ENCODE results near the gene HOXB9.

HOXB9 gene

DNA sequence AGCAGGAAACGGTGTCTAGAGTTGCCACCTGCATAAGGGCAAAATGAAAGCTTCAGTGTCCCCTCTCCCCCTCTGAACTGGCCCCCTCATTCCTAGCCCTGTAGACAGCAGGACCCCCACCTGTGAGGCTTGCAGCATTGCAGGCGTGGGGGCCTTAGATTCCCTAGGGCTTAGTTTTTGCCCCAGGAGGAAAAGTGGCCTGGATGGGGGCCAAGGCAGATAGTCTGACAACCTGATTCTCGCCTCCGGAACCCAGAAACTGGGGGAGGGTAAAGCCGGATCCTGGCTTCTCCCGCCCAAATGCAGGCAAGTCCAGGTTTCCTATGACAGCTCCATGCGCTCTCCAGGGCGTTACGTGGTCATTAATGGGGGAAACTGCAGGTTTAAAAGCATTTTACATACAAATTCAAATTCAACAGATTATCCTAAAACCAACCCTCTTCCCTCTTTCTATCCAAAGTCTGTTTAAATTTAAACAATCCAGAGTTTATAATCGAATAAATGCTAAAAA is 20.7 kb downstream of the HOXB9 start:
- H3K4me3 ChIP-seq (ENCODE audit: low read length) = no peak overlapping the region
- TF ChIP-seq ZNF274 (IDR thresholded peaks at IDR 0.05; ENCODE audit: low read depth, low read length) = no peak

DNA sequence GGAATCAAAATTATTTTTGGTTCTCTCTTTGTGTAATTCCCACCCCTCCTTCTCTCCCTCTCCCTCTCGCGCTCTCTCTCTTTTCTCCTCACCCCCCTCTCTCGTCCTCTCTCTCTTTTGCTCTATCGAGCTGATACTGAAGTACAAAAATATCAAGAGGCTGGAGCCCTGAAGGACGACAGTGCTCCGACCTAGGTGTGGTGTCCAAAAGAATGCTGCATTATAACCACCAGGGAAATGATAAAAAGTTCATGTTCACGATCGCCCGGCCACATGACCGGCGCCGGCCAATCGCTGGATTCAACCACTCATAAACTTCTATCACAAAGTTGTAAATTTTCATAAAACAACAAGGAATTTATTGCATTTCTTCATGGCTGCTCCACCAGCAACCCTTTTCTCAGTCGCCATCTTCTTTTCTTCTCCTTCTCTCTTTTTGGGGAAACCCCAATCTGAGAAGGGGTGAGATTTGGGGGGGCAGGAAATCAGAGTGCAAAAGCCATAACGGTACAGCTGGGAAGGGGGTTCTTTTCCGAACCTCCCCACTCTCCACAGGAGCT is 21.3 kb downstream of the HOXB9 start, which contains the start of gene HOXB6:
Gene HOXB6 (minus strand): TSS at position 217 of the 560 bp plus-strand sequence. CDS start 6,836 bp downstream, outside the sequence.
- peak within 1 kb of the TSS; percentile 17; the same call in 1 of the 2 replicates for H3K4me3 ChIP-seq (ENCODE audit: low read length)
- no peak for TF ChIP-seq ZNF274 (IDR thresholded peaks at IDR 0.05; ENCODE audit: low read depth, low read length)

DNA sequence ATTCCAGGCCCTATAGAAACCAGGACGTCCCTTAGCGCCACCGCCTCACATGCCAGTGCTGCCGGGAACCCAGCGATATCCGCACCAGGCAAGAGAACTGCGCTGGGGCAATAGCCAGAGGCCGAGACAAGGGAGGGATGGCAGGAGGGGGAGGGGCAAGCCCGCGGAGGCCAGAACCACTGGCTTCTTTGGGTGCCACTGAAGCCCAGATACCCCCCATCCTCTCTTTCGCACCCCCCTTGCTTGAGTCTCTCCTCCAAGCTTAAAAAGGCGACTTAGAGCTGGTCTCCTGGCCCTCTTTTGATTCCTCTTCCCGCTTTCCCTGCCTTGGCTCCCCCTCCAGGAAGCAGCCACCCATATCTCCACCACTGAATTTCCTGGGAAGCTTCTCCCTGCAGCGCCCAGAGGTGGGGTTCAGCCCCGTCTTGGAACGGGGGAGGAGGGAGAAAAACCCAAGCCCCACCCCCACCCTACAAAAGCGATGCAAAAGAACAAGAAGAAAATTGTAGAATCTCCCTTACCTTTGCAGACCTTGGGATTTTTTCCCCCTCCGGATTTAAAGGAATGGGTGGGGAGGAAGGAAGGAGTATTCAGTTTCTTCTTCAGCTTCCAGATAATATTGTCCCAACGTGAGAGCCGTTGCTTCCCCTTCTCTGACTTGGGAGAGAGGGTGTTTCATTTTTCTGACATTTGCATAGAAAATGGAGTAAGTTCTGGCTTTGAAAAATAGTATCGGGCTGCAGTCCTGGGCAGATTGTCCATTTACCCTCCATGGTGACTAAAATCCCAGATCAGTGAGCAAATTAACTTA is 22.0 kb downstream of the HOXB9 start:
- no peak for TF ChIP-seq ZNF274 (IDR thresholded peaks at IDR 0.05; ENCODE audit: low read depth, low read length)
- H3K4me3 ChIP-seq (ENCODE audit: low read length) = peak overlapping the region; percentile 17; the same call in 1 of the 2 replicates

DNA sequence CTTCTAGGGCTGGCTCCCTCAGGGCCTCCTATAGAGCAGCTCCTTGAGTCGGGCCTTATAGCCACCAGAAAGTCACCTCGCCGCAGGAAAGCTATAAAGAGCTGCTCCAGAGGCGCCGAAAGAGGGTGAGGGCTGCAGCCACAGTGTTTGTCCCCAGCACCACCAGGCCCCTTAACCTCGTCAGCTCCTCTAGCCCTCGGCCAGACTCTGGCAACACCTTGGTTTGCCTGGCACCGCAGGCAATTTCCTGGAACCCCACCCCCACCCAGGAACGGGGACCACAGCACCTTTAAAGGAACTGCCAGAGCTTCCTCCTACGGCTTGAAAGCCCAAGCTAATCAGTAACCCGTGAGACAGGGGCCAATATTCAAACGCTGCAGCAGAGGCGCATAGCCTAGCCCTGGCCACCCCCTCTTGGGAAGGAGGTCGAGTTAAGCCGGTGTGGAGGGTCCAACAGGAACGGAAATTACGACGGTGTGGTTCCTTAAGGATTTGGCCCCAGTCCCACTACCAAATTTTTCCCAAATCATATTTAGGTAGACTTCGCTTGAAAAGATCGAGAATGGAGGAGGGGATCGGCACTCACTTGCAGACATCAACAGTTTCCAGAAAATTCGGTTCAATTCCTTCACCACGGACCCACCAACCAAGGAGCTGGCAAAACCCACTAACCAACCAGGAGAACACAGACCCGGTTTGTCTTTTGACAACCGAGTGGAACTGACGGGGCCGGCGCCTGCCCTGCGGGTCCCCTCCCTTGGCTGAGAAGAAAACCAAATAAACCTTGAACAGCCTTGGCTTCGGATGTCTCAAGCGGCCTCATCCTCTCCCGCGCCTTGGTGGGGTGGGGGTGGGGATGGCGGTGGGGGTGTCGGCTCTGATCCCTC is 24.4 kb downstream of the HOXB9 start:
- no peak overlapping the region for H3K4me3 ChIP-seq (ENCODE audit: low read length)

DNA sequence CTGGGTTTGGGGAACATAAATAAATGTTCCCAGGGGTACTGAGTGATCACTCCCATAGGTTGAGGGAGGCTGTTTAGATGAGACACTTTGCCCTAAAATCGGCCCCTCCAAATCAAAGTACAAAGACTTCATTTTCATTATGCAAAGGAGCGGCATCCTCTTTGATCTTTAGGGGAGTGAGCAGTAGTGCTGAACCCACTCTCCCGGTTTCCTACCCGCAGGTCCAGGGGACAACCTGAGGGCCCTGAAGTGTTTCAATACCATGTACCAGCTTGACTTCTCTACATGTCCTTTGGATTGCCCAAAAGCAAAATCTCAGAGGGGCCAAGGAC is 25.0 kb downstream of the HOXB9 start:
- H3K4me3 ChIP-seq (ENCODE audit: low read length) = no peak overlapping the region

More for the DNA sequence above, 24.4 kb downstream of the HOXB9 start:
- TF ChIP-seq ZNF274 (IDR thresholded peaks at IDR 0.05; ENCODE audit: low read depth, low read length) = no peak

DNA sequence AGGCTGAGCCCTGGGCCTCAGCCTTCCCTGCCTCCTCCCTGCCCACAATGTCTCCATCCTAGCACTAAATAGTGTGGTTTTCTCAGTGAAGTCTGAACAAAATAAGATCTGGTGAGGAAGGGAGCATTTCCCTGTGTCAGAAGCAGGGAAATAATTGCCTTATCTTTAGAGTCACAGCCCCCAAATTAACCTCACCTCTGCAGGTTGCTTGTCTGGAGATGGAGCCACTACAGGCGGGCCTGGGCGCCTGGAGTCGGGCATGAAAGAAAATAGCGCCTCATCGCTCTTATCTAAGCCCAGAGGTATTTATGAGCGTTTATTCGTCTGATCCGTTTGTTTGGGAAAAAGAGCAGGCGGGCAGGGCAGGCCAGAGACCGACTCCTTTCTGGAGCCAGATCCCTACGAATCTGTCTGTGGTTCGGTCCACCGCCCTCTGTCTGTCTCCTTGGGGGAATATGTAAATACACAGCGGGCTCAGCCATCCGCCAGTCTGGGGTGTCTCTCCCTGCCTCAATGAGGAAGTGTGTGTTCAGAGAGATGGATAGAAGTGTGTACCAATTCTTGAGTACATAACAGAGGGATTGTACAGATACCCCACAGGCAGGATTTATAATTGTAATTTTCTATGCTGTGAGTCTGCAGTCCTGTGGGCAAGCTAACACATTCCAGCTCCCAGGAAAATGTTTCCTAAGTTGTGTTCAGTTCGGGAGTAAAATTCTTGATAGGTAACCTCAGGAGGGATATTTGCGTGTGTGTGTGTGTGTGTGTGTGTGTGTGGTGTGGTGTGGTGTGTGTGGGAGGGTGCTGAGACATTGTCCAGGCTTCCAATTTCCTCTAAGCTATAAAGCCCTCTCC is 25.7 kb downstream of the HOXB9 start:
- no peak overlapping the region for H3K4me3 ChIP-seq (ENCODE audit: low read length)
- no peak for TF ChIP-seq ZNF274 (IDR thresholded peaks at IDR 0.05; ENCODE audit: low read depth, low read length)

More for the DNA sequence above, 25.0 kb downstream of the HOXB9 start:
- no peak for TF ChIP-seq ZNF274 (IDR thresholded peaks at IDR 0.05; ENCODE audit: low read depth, low read length)

DNA sequence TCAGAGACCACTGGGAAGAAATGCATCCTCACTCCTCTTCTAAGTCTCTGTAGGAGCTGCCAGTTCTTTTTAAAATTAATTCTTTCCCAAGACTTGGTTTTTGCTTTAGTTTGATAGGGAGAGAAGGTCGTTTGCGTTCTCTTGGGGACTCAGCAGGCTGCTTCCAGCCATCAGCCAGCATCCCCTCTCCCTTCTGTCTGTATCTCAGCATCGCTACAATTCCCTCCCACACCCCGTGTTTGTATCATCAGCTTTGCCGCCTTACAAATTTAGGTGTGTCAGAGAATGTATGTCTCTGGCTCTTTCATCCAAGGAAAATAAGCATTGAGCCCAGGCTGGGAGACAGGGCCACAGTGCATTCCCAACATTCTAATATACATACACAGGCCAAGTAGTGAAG is 26.8 kb downstream of the HOXB9 start:
- TF ChIP-seq ZNF274 (IDR thresholded peaks at IDR 0.05; ENCODE audit: low read depth, low read length) = no peak
- no peak overlapping the region for H3K4me3 ChIP-seq (ENCODE audit: low read length)

DNA sequence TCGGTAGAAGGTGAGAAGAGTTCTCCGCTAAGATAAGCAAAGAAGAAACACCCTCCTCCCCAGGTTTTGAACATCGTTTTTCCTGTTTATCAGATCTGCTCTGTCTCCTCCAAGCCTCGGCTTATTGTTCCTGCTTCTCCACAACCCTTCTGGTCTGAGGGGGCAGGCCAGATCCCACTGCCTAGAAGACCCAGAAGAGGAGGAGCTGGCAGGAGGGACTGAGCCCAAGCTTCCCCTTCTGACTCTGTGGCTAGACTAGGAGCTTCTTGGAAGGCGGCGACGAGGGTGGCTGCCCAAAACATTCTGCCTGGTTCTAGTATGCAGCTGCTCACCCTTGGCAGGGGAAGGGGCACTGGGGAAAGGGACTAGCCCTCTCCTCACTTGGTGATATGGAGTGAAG is 27.4 kb downstream of the HOXB9 start:
- no peak overlapping the region for H3K4me3 ChIP-seq (ENCODE audit: low read length)

DNA sequence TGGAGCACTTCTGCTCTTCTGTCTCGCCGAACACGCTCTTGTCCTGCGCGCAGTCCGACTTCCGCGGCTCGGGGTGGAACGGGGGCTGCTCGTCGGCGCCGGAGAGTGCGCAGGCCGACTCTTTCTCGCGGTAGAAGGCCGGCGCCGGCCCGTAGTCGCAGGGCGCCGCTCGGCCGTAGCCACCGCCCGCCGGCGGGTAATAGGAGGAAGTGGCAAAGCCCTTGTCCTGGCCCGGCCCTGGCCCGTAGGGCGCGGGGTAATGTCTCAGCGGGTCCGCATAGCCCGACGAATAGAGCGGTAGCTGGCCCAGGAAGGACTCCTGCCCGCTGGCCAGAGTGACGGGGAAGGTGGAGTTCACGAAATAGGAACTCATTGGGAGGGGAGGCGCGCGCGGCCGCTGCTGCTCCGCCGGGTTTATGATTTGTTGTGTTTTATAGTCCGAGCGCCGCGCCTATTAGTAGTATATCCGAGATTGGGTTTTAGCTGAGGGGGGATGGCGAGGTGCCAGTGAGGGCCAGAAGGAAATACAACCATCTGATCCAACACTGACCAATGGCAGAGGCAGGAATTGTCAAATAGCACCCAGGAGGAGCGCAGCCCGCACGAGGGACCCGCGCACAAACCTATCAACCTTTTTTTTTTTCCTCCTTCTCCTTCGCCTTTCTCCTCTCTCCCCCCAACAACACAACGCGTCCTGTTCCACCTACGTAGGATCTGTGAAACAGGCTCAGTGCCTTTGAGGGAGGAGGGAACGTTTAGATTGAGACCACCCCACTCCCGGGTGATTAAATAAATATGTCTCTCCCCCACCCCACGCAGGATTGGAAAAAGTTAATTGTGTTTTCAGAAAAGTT is 28.2 kb downstream of the HOXB9 start:
- peak overlapping the region; percentile 56; the same call in 1 of the 2 replicates for H3K4me3 ChIP-seq (ENCODE audit: low read length)

More for the DNA sequence above, 27.4 kb downstream of the HOXB9 start:
- no peak for TF ChIP-seq ZNF274 (IDR thresholded peaks at IDR 0.05; ENCODE audit: low read depth, low read length)

DNA sequence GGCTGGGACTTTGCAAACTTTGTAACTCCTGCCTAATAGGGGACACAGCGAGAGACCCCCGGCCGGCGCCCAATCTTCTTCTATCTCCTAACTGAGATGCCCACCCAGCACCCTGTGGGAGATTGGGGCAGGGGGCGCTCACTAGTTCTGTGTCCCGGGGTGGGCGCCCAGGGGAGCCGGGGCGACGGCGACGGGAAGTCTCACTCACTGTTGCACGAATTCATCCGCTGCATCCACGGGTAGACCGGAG is 28.7 kb downstream of the HOXB9 start:
- H3K4me3 ChIP-seq (ENCODE audit: low read length) = peak overlapping the region; percentile 56; the same call in 1 of the 2 replicates
- no peak for TF ChIP-seq ZNF274 (IDR thresholded peaks at IDR 0.05; ENCODE audit: low read depth, low read length)

More for the DNA sequence above, 28.2 kb downstream of the HOXB9 start:
- no peak for TF ChIP-seq ZNF274 (IDR thresholded peaks at IDR 0.05; ENCODE audit: low read depth, low read length)

DNA sequence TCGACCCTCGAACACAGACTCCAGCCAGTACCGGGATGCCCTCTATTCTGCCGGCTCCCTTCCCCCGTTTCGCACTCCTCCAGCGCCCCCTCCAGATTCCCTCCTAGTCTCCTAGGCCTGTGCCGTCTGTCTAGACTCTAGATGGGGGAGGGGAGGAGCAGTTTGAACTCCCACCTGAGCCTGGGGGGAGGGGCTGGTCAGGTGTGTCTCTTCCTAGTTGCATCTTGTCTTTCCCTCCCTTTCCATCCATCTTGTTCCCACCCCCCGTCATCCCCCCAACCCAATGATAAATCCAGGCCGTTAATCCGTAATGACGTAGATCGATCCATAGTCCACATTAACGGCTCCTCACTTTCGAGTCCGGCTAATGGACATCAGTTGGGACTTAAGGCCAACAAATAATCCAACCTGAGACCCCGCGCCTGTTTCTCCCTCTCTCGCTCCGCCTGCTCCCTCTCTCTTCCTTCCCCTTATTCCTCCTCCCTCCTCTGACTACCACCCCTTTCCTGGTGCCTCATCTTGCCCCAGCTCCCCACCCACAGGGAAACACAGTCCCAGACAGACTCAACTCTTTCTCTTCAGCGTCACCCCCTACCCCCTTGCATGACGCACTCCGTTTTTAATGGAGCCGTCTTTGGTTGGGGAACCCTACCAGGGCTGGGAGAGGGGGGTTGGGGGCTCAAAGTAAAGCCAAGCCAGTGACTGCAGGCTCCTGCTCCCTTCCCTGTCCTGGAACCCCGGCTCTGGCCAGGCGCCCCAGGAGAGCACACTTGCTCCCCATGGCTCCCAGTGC is 29.2 kb downstream of the HOXB9 start:
- H3K4me3 ChIP-seq (ENCODE audit: low read length) = peak overlapping the region; percentile 56; the same call in 1 of the 2 replicates
- TF ChIP-seq ZNF274 (IDR thresholded peaks at IDR 0.05; ENCODE audit: low read depth, low read length) = no peak
